Brain pericyte (primary cell): ENCODE measurements around the gene POC1B.

Experiments used
- DNase-seq: peaks from one replicate; pipeline ENCODE4 v3.0.0-alpha.2; 2012; ENCODE audit warnings: low read depth, low spot score

The POC1B gene

GRCh38 chr12:89497005-89497404 is 28.8 kb downstream of the POC1B start:
- DNase-seq, result no peak

GRCh38 chr12:89494411-89495231 is 31.2 kb downstream of the POC1B start:
- no peak for DNase-seq

DNA sequence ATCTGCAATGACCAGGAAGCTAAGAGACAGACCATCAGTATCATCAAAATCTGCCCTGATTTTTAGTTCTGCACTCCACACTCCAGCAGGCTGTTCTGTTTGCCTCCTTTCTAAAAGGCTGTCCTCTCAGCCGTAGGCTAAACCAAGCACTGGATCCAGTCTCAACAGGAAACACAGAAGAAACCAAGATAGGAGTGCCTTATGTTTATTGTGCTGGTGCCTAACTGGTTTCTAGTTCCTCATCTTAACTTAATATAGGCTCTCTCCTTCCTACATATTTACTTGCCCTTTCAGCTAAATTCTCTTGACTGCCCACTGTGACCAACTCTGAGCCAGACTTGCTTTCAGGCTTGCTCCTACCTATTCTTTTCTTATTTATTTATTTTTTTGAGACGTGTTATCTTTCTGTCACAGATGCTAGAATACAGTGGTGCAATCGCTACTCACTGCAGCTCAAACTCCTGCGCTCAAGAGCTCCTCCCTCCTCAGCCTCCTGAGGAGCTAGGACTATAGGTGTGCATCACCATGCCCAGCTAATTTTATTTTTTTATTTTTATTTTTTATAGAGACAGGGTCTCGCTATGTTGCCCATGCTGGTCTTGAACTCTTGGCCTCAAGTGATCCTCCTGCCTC is 32.1 kb downstream of the POC1B start:
- DNase-seq, result no peak

GRCh38 chr12:89492883-89493282 is 33.0 kb downstream of the POC1B start:
- no peak for DNase-seq

DNA sequence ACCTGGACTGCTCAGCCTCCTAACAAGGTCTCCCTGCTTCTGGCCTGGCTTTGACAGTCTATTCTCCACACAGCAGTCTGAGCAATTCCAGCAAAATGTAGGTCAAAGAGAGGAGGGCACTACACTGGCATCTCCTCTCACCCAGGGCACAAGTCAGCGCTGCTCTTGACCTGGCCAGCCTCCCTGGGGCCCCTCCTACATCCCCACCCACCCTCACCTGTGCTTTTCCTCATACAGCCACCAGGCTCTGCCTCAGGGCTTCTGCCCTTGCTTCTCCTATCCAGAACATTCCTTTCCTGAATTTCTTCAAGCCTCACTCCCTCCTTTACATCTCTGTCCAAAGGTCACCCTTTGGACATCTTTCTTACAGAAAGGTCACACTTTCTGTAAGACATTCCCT is 34.9 kb downstream of the POC1B start:
- no peak for DNase-seq

GRCh38 chr12:89486264-89486663 is 39.6 kb downstream of the POC1B start:
- DNase-seq, result no peak

GRCh38 chr12:89484470-89484869 is 41.4 kb downstream of the POC1B start:
- DNase-seq, result no peak

DNA sequence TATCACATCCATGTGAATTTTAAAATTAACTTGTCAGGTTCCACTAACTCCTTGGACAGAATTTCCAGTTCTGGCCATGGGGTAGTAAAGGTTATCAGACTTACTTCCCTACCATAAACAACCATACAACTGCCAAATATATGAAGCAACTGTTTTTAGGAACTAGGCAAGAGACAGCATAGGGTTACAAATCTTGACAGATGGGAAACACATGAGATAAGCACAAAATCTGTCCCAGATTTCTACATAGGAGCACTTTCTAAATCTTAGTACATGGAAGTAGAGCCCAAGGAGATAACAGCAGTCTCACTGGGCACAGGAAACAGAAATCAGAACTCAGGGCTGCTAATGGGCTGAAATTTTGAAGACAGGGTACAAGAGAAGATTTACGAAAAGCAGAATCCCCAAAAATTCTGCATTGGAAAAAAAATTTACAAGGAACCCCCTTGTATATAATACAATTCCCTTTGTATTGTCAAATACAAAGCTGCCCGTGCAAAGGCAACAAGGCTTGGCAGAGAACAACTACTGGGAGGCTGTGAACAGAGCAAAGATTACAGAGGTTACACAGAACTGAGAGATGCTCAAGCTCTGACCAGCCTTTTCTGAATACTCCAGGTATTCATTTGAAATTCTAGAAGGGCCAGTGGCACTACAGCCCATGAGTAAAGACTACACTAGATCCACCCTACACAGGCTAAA is 44.5 kb downstream of the POC1B start:
- DNase-seq, result no peak

- DNase-seq, result no peak
Observed at GRCh38 chr12:89479982-89480381, 45.9 kb downstream of the POC1B start.

- DNase-seq, result no peak
Observed at GRCh38 chr12:89477633-89478279, 48.1 kb downstream of the POC1B start.

DNA sequence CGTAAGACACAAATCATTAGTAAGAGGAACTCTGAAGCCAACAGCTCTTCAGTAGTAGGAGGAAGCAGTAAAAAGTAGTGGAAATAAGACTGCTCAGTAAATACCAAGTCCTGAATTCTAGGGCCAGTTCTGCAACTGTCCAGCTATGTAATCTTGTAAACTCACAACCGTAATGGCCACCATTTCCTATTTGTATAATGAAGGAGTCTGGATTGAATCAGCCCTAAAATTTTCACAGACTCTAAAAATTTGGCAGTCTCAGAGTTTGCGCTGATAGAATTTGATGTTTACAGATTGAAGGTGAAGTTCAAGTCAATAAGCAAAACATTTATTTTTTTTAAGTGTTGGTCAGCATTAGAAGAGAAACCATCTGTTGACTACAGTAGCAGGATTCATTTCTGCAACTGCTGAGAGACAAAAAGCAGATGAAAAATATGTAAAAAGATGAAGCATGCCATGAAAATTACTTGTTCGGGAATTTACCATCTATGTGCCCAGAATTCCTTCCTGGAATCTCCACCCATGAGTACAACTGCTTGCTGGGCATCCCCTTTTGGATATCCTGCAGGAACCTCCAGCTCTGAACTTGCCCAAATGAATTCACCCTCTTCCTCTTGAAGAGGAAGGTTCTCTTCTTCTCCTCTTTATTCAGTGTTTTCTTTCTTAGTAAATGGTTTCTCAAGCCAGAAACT is 48.8 kb downstream of the POC1B start:
- no peak for DNase-seq

GRCh38 chr12:89476232-89476631 is 49.6 kb downstream of the POC1B start:
- no peak for DNase-seq

DNA sequence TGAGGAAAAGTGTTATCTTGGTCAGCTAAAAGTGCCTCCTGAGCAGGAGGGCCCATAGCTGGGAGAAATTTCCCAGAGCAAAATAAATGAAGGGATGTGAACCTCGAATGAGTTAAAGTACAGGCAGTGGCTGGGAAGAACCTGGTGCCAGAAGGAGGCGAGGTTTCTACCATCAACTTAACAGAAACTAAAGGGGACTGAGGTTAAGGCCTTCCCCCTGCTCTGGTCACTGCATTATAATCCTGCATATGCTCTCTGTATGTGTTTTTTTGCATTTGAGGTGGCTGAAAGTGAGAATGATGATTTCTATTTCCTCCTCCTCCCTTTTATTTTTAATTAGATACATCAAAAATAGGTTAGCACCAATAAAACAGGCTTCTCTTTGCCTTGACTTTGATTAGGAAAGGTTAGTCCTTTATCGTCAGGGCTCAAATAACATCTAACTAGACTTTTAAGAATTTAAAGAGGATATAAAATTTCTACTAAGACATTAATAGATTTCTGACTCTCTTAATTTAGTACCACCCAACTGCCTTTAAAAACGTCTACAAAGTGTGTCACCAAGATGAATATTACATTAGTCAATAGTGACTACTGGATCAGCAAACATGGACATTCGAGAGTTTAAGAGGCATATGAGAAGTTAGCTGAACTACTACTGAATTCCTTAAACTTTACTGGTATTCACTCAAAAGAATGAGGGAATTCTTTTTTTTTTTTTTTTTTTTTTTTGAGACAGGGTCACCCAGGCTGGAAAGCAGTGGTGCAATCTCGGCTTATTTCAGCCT is 50.5 kb downstream of the POC1B start:
- DNase-seq, result no peak

DNA sequence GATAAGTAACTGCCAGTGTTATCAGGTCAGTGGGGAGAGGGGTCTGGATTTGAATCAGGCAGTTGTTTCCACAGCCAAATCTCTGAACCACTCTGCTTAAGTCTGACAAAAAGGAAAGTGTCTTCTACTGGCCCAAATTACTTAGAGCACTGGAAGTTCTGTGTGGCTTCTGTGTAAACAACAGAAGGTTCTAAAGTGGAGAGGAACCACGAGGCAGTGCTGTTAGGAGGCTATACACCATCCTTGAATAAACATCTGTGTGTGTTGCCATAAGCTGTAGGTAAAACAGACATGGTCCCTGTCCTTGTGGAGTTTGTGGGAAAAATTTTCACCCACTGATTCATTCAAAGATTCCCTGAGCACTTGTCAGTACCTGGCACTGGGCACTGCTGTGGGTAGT is 51.2 kb downstream of the POC1B start:
- no peak for DNase-seq

- DNase-seq, result no peak
Observed at GRCh38 chr12:89472508-89472907, 53.3 kb downstream of the POC1B start.

DNA sequence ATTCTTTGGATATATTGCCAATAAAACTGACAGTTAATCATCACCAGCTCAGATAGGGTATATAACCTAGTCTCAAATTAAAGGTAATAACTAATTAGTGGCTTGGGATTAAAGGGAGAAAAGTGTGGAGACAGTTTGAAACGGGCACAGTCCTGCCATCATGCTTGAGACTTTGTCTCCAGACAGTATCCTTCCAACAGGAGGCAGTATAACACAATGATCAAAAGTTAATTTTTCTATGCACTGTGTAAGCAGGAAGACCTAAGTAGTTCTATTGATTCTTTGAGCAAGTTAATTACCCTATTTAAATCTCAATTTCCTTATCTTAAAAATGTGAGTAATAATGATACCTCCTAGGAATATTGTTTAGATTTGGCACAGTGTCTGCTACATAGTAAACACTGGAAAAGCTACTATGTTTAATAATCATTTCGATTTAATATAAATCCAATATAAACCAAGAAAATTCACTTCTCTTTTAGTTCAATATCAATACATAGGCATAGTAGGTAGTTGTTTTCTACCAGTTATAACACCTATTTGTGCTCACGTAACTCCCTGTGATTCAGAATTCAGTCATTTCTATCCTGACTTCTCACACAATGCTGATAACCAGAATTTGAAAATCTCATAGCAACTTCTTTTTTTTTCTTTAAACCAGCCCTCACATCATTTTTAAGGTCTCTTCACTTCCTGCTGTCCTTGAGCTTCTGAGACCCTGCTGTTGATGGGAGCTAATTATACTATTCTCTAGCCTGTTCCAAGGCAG is 54.9 kb downstream of the POC1B start:
- DNase-seq, result no peak

DNA sequence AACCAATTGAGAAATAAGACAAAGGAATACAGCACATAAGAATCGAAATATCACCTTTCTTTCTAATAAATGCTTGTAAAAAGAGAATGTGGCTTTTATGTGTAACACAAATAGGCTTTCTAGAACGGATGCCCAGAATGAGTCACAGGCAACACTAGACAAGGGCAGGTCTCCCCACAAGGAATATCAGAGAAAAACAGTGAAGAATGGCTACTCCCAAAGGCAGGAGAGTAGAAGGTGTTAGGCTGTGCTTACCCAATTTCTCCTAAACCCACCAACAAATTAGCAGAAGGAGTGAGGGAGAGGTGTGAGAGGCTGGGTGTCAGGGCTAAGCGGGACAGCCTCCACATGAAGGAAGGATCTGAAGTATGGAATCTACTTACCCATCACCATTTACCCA is 56.5 kb downstream of the POC1B start:
- no peak for DNase-seq

- no peak for DNase-seq
Observed at GRCh38 chr12:89468648-89469326, 57.1 kb downstream of the POC1B start.

DNA sequence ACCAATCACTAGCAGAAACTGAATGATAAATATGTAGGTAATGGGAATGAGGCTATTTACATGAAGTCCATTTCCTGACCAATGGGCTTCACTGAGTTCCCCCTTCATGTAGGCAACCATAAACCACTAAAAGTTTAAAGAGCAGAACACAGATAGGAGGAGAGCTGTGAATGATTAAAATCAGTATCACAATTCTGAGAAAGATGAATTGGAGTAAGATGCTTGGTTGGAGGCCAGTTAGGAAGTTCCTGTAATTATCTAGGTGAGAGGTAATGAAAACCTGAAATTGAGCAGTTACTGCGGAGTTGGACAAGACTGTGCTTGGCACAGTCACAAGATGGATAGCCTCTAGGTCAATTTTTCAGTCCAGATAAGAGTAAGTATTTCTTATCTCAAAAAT is 57.8 kb downstream of the POC1B start:
- DNase-seq, result no peak
